Measurements from ENCODE around the gene PEX16. TPM values are rescaled to one million over a fixed set of nuclear protein-coding genes. Genes with fewer than 3 reads are reported as not detected.

The PEX16 gene
- total and polyA plus RNA-seq, 2 of the 13 experiments (the other 11 are each of a cell fraction or from before 2014, with no cell fraction given), result 12.5 to 21.8 TPM

GRCh38 chr11:45918331-45918941 is 759 bp upstream of the PEX16 start (continued):
- TF ChIP-seq PHF8 (CRISPR knock-in tag; IDR thresholded peaks at IDR 0.05) (peak; percentile 70), PREB (CRISPR knock-in tag; IDR thresholded peaks at IDR 0.05) (no peak), GATAD1 (CRISPR knock-in tag; IDR thresholded peaks at IDR 0.05) (peak; percentile 12; the same call in 1 of the 2 replicates), RBFOX2 (IDR thresholded peaks at IDR 0.05; ENCODE audit: low read depth, low read length) (peak; percentile 57), ZNF335 (CRISPR knock-in tag; IDR thresholded peaks at IDR 0.05) (no peak), TCF12 (IDR thresholded peaks at IDR 0.05) (no peak), TCF12 (CRISPR knock-in tag; IDR thresholded peaks at IDR 0.05) (0 out of 2 replicates have a peak, but pooled peaks have one; percentile 35), RCOR2 (CRISPR knock-in tag; IDR thresholded peaks at IDR 0.05) (0 out of 2 replicates have a peak, but pooled peaks have one; percentile 28), GATA4 (IDR thresholded peaks at IDR 0.05; ENCODE audit: borderline replicate concordance, low read depth) (0 out of 2 replicates have a peak, but pooled peaks have one; percentile 22), ZNF235 (CRISPR knock-in tag; IDR thresholded peaks at IDR 0.05; ENCODE audit: borderline replicate concordance) (peak; percentile 50; the same call in 1 of the 2 replicates), NCOA2 (CRISPR knock-in tag; IDR thresholded peaks at IDR 0.05) (0 out of 2 replicates have a peak, but pooled peaks have one; percentile 16), MAZ (IDR thresholded peaks at IDR 0.05; ENCODE audit: borderline replicate concordance, low read depth, low read length) (no peak), MAZ (CRISPR knock-in tag; IDR thresholded peaks at IDR 0.05; ENCODE audit: low read depth) (no peak), TARDBP (CRISPR knock-in tag; IDR thresholded peaks at IDR 0.05) (0 out of 2 replicates have a peak, but pooled peaks have one; percentile 4), SOX13 (IDR thresholded peaks at IDR 0.05) (no peak), SOX13 (CRISPR knock-in tag; conservative IDR thresholded peaks at IDR 0.05 in 1 of 2, IDR thresholded peaks at IDR 0.05 in 1 of 2) (0 out of 4 replicates have a peak, but pooled peaks of 1 of the 2 experiments have one; percentile 15), HOXA7 (CRISPR knock-in tag; IDR thresholded peaks at IDR 0.05) (no peak), NPAS2 (CRISPR knock-in tag; IDR thresholded peaks at IDR 0.05; ENCODE audit: borderline replicate concordance) (no peak), ZMYM3 (CRISPR knock-in tag; IDR thresholded peaks at IDR 0.05) (0 out of 2 replicates have a peak, but pooled peaks have one; percentile 40), ZFP62 (CRISPR knock-in tag; IDR thresholded peaks at IDR 0.05) (no peak), TFDP1 (CRISPR knock-in tag; IDR thresholded peaks at IDR 0.05; ENCODE audit: borderline replicate concordance) (peak; percentile 61; the same call in 1 of the 2 replicates), SAP130 (CRISPR knock-in tag; IDR thresholded peaks at IDR 0.05; ENCODE audit: low read depth) (peak; percentile 75), KAT2B (IDR thresholded peaks at IDR 0.05; ENCODE audit: borderline replicate concordance, low read depth, low read length) (no peak), TCF7 (IDR thresholded peaks at IDR 0.05; ENCODE audit: low read depth) (no peak), FOXO1 (CRISPR knock-in tag; IDR thresholded peaks at IDR 0.05) (no peak), ZNF367 (CRISPR knock-in tag; IDR thresholded peaks at IDR 0.05; ENCODE audit: borderline replicate concordance) (0 out of 2 replicates have a peak, but pooled peaks have one; percentile 1)
- TF ChIP-seq, protein P1, sequence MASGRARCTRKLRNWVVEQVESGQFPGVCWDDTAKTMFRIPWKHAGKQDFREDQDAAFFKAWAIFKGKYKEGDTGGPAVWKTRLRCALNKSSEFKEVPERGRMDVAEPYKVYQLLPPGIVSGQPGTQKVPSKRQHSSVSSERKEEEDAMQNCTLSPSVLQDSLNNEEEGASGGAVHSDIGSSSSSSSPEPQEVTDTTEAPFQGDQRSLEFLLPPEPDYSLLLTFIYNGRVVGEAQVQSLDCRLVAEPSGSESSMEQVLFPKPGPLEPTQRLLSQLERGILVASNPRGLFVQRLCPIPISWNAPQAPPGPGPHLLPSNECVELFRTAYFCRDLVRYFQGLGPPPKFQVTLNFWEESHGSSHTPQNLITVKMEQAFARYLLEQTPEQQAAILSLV (CRISPR knock-in tag; IDR thresholded peaks at IDR 0.05; ENCODE audit: borderline replicate concordance), result no peak
- TF ChIP-seq, protein P2, sequence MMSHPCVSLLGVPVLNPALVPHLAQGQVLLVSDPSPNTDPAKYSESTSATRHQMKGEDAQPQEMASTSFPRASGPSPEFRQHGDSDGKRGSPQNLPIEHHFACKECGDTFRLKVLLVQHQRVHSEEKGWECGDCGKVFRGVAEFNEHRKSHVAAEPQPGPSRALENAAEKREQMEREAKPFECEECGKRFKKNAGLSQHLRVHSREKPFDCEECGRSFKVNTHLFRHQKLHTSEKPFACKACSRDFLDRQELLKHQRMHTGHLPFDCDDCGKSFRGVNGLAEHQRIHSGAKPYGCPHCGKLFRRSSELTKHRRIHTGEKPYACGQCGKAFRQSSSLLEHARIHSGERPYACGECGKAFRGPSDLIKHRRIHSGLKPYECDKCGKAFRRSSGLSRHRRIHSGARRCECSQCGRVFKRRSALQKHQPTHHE (CRISPR knock-in tag; IDR thresholded peaks at IDR 0.05; ENCODE audit: borderline replicate concordance), result peak; percentile 57; the same call in 1 of the 2 replicates
